ENCODE results near the gene SMAP1. TPM values are rescaled to one million over a fixed set of nuclear protein-coding genes. Genes with fewer than 3 reads are reported as not detected.

The SMAP1 gene
- total RNA-seq, 2 donors from 2014 or later: 13.7 to 26.0 TPM

DNA sequence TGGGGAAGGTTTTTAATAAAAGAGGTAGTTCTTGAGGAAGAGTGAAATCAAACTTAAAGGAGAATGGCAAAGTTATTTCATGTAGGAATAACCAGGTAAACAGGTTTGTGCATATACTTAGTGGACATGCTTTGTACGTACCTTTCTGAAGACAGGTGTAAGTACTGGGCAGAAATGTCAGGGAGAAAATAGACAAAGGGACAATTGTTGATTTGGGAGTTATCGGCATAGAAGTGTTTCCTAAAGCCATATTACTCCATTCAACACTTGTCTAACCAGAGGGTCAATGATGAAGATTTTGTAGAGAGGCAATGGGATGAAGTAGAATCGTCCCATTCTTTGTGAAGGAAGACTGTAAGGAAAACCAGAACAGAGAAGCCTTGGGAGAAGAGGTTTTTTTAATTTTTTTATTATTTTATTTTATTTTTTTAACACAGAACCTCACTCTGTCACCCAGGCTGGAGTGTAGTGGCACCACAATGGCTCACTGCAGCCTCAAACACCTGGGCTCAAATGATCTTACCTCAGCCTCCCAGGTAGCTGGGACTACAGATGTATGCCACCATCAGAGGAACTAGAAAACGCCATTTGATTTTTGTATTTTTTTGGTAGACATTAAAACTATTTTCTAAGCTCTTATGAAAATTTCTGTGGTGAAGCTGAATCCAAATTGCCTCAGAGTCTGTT lies 18.0 kb downstream of the SMAP1 start:
- no peaks in the 10 kb centered on the region for H3K9me3 ChIP-seq
- DNase-seq (ENCODE audit: low spot score) (no peak), ATAC-seq (ENCODE audit: insufficient number of reproducible peaks, low FRiP score, low read depth) (no peak)
- H3K4me3 ChIP-seq: no peak overlapping the region
- no peak overlapping the region for H3K27ac ChIP-seq
- peaks cover 6 to 25% of the 10 kb centered on the region in 2 donors for H3K4me1 ChIP-seq (ENCODE audit: control insufficient read depth in 1 of 2, low read depth in 2 of 2)
- no peaks in the 10 kb centered on the region for H3K36me3 ChIP-seq
- no peaks in the 10 kb centered on the region for H3K27me3 ChIP-seq (replicated peaks; ENCODE audit: insufficient read depth)
- TF ChIP-seq, protein P1, sequence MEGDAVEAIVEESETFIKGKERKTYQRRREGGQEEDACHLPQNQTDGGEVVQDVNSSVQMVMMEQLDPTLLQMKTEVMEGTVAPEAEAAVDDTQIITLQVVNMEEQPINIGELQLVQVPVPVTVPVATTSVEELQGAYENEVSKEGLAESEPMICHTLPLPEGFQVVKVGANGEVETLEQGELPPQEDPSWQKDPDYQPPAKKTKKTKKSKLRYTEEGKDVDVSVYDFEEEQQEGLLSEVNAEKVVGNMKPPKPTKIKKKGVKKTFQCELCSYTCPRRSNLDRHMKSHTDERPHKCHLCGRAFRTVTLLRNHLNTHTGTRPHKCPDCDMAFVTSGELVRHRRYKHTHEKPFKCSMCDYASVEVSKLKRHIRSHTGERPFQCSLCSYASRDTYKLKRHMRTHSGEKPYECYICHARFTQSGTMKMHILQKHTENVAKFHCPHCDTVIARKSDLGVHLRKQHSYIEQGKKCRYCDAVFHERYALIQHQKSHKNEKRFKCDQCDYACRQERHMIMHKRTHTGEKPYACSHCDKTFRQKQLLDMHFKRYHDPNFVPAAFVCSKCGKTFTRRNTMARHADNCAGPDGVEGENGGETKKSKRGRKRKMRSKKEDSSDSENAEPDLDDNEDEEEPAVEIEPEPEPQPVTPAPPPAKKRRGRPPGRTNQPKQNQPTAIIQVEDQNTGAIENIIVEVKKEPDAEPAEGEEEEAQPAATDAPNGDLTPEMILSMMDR (IDR thresholded peaks at IDR 0.05): no peak

DNA sequence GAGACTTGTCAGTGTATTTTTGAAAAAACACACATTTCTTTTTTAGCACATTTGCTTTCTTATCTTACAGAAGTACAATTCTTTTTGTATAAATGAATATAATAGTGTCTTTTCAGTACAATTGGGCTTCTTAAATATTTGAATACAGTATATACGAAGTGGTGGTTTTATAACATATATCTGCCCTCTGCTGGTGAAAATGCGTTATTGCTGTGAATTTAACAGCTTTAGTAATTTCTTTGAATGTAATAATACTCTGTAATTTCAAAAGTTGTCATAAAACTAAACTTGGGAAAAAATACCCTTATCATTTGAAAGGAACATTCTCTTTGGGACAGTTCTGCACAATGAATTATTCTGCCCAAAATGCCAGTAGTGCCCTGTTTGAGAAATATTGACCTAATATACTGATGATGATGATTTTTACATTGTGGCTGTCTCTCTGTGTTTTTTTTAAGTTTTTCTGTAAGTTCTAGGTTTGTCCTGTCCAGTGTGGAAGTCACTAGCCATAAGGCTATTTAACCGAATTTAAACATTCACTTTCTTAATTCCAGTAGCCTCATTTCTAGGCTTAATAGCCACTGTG lies 19.0 kb downstream of the SMAP1 start:
- H3K36me3 ChIP-seq: no peaks in the 10 kb centered on the region
- no peak for ATAC-seq (ENCODE audit: insufficient number of reproducible peaks, low FRiP score, low read depth)
- no peaks in the 10 kb centered on the region for H3K9me3 ChIP-seq
- DNase-seq (ENCODE audit: low spot score): no peak
- H3K4me1 ChIP-seq (ENCODE audit: control insufficient read depth in 1 of 2, low read depth in 2 of 2): peaks cover 6 to 25% of the 10 kb centered on the region in 2 donors
- no peaks in the 10 kb centered on the region for H3K27me3 ChIP-seq (replicated peaks; ENCODE audit: insufficient read depth)
- TF ChIP-seq, protein P1 (IDR thresholded peaks at IDR 0.05): peak; percentile 76
- no peak overlapping the region for H3K4me3 ChIP-seq
- no peak overlapping the region for H3K27ac ChIP-seq

DNA sequence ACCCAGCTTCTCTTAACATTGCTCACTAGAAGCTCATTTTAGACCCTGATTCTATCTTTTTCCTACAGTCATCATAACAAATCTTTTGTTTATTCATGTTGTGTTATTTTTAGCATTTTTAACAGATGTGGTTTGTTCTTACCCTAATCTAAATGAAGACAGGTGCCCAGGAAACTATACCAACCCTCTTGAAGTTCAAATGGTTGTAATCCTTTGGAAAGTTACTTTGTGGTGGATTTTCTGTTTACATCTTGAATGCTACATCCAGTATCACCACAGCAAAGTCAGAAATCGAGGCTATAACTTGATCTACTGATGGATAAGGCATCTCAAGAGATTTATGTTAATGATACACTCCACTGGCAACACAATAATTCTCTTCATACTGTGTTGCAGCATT lies 26.2 kb downstream of the SMAP1 start:
- TF ChIP-seq, protein P1 (IDR thresholded peaks at IDR 0.05): no peak
- no peak for DNase-seq (ENCODE audit: low spot score)

DNA sequence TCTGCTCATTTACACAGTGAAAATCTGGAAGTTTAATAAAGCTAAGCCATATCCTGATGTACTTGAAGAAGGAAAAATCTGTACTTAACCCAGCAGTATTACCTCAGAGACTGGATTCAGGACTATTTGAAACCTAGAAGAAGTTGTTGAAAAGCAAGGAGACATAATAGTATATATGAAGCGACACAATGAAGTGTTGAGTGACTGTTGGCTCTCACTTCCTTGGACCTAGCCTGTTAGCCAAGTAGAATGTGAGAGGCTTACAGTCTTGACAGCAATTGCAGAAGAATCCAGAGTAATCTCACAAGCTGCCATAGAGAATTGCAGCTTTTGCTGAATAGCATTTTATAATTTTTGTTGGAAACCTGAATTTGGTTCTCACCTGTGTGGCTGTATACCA lies 26.7 kb downstream of the SMAP1 start:
- Histone ChIP-seq H3K36me3 (no peaks in the 10 kb centered on the region), H3K4me3 (no peak overlapping the region), H3K27ac (no peak overlapping the region), H3K4me1 (ENCODE audit: control insufficient read depth in 1 of 2, low read depth in 2 of 2) (no peaks in the 10 kb centered on the region), H3K9me3 (no peaks in the 10 kb centered on the region), H3K27me3 (replicated peaks; ENCODE audit: insufficient read depth) (no peaks in the 10 kb centered on the region)
- TF ChIP-seq, protein P1 (IDR thresholded peaks at IDR 0.05): no peak
- DNase-seq (ENCODE audit: low spot score) (no peak), ATAC-seq (ENCODE audit: insufficient number of reproducible peaks, low FRiP score, low read depth) (no peak)

More for the DNA sequence above, 26.2 kb downstream of the SMAP1 start:
- Histone ChIP-seq H3K27me3 (replicated peaks; ENCODE audit: insufficient read depth) (no peaks in the 10 kb centered on the region), H3K9me3 (no peaks in the 10 kb centered on the region), H3K4me3 (no peak overlapping the region), H3K4me1 (ENCODE audit: control insufficient read depth in 1 of 2, low read depth in 2 of 2) (no peaks in the 10 kb centered on the region), H3K36me3 (no peaks in the 10 kb centered on the region), H3K27ac (no peak overlapping the region)
- ATAC-seq (ENCODE audit: insufficient number of reproducible peaks, low FRiP score, low read depth): no peak

DNA sequence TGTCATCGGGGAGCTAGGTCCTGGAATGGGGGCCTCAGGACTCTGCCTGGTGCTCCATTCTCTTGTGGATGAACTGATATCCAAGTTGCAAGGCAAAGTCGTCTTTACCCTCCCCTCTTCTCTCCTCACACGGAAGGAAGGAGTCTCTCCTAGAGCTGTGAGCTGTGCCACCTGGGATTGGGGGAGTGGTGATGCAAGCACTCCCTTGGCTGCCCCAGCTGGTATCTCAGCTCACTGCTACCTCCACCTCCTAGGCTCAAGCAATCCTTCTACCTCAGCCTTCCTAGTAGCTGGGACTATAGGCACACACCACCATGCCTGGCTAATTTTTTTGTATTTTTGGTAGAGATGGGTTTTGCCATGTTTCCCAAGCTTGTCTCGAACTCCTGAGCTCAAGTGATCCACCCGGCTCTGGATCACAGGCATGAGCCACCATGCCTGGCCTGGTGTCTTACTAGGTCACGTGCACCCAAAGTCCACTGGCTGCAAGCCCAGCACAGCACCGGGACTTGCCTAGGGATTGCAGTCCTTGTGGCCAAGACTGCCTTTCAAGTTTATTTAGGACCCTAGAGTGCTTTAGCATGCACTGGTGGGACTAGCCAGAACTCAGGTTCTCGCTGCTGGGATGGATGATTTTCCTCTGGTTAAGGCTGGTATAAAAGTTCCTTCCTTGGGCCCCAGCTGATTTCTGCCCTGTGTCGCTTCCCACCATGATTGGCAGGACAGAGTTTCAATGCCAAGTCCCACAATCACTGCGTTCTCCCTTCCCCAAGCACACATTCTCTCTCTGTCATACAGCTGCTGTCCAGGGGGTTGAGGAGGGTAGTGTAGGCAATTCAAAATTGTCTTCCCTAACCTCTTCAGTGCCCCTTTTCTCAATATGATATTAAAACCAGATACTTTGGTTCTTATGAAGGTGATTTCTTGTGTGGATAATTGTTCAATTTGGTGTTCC lies 33.5 kb downstream of the SMAP1 start:
- Histone ChIP-seq H3K9me3 (no peaks in the 10 kb centered on the region), H3K27ac (no peak overlapping the region), H3K4me3 (no peak overlapping the region), H3K27me3 (replicated peaks; ENCODE audit: insufficient read depth) (no peaks in the 10 kb centered on the region), H3K36me3 (no peaks in the 10 kb centered on the region), H3K4me1 (ENCODE audit: control insufficient read depth in 1 of 2, low read depth in 2 of 2) (peaks cover 0 to 8% of the 10 kb centered on the region in 2 donors)
- no peak for ATAC-seq (ENCODE audit: insufficient number of reproducible peaks, low FRiP score, low read depth)
- TF ChIP-seq, protein P1 (IDR thresholded peaks at IDR 0.05): no peak
- DNase-seq (ENCODE audit: low spot score): no peak
